Activated T-cell treated with anti-CD3 and anti-CD28 coated beads for 24 hours (primary cell): ENCODE measurements around the gene ADRM1.

Experiments
- DNase-seq: peaks from one replicate; pipeline ENCODE4 v3.0.0-alpha.2; 2020; ENCODE audit warnings: low read depth

The ADRM1 gene

DNA sequence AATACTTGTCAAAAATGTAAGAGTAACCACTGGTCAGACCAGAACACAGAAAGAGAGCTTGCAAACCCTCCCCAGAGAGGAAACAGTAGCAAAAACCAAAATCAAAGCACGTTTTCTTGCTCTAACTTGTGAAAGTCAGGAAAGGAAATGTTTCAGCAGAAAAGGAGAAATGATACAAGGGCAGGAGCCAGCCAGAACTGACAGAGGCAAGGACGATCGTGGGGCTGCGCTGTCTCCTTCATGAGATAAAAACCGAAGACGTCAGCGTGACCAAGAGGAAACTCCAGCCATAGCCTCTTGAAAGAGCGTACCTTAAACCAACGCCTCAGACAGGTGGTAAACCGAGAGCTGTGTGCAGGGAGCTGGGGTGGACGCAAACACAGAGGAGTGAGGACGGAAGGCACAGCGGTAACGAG lies 36.9 kb downstream of the ADRM1 start:
- DNase-seq: no peak

GRCh38 chr20:62342910-62343309 lies 40.1 kb downstream of the ADRM1 start:
- no peak for DNase-seq

GRCh38 chr20:62344092-62344491 lies 41.3 kb downstream of the ADRM1 start:
- DNase-seq: no peak

DNA sequence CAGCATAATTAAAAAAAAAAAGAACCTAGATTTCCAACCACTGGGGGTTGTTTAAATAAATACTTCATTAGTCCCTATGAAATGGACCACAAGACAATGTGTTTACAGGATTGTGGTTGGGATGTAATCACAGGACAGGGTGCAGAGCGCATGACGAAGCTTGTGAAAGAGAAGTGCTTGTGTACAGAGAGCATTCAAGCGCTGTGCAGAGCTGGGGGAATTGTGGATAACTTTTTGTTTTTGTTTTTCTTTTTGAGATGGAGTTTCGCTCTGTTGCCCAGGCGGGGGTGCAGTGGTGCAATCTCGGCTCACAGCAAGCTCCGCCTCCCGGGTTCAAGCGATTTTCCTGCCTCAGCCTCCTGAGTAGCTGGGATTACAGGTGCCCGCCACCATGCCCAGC lies 42.0 kb downstream of the ADRM1 start:
- DNase-seq: no peak

GRCh38 chr20:62345681-62346370 lies 43.0 kb downstream of the ADRM1 start:
- no peak for DNase-seq

DNA sequence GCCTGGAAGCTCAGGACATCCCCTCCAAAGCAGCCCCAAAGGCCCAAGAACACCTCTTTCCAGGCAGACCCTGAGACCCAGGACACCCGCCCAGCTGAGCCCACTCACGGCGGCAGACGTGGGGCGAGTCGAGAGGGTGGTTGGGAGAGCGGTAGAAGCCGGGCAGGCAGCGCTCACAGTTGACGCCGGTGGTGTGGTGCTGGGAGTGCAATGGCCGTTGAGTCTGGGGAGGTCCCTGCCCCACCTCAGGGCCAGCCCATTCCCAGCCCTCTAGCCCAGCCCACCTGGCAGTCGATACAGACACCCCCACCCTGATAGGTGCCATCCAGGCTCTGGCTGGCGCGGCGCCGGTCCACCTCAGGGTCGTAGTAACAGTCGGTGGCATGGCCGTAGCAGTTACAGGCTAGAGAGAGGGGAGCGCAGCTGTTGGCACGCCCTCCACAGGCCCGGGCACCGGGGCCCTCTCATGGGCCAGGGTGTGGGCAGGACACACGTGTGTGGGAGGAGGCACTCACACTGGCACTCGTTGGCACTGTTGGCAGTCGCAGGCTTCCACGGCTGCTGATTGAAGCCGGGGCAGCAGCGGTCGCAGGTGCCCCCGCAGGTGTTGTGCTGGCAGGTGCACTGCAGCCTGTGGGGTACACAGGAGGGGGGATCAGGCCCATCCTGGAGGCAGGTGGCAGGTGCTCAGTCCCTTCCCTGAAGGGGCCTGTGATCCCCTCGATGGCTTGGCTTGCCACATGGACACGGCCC lies 43.8 kb downstream of the ADRM1 start:
- DNase-seq: no peak

DNA sequence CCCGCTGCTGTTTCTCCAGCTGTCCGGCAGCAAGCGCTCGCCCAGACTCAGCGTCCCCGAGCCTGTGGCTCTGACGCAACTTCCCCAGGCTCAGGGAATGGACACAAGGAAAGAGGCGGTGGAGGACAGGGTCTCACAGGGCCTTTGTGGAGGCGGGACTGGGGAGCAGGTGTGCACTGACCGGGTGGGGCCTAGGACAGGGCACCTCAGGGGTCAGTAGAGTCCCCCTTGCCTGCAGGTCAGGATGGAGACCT lies 44.3 kb downstream of the ADRM1 start:
- no peak for DNase-seq

DNA sequence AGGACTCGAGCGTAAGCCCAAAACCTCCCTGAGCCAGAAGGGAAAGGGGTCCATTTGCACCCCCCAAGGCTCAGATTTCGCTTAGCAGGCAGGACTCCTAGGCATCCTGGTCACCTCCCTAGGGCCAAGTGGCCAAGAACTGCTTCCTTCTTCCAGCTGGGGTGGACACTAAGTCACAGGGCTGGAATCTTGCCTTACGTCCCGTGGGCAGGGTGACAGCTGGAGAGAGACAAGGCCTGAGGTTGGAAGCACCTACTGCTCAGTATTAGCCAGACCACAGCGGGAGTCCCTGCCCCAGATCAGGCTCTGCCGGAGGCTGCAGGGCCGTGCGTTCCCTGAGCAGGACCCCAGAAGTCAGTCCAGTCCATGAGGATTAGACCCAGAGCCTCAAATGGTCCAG lies 44.6 kb downstream of the ADRM1 start:
- DNase-seq: no peak

GRCh38 chr20:62348604-62349003 lies 45.8 kb downstream of the ADRM1 start:
- no peak for DNase-seq

- no peak for DNase-seq
Measured at GRCh38 chr20:62349556-62350097, 46.8 kb downstream of the ADRM1 start.

- no peak for DNase-seq
Measured at GRCh38 chr20:62350098-62350628, 47.4 kb downstream of the ADRM1 start.

DNA sequence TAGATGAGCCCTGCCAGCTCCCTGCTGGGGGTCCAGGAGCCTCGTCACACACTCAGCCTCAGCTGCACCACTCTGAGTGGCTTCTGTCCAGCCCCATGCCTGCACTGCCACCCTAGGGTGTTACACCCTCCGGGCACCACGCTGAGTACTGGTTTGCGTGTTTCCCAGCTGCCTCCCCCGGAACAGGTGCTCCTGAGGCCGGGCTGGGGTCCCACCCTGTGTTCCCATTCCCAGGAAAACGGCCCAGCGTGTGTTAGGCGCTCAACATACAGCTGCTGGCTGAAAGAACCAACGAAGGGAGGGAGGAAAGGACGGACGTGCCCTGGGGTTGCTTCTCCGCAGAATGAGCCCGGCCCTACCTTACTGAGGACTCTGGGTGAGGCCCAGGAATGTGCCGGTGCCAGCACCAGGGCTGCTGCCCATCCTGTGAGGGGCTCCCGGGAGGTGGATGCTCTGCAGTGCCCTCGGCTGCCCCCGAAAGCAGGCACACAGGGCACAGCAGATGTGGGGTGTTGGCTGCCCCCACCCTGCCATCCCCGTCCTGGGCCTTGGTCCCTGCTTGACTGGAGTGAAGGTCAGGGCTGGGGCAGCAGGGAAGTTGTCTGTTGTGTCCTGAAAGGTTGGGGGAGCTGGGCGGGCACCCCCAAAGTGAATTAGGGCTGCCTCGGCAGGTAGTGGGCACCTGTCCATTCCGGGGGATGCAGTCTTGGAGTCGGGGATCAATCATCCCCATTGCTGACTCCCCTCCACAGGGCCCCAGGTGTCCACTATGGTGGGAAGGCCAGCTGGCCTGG lies 48.0 kb downstream of the ADRM1 start:
- DNase-seq: no peak

- no peak for DNase-seq
Measured at GRCh38 chr20:62351469-62352401, 48.9 kb downstream of the ADRM1 start.

DNA sequence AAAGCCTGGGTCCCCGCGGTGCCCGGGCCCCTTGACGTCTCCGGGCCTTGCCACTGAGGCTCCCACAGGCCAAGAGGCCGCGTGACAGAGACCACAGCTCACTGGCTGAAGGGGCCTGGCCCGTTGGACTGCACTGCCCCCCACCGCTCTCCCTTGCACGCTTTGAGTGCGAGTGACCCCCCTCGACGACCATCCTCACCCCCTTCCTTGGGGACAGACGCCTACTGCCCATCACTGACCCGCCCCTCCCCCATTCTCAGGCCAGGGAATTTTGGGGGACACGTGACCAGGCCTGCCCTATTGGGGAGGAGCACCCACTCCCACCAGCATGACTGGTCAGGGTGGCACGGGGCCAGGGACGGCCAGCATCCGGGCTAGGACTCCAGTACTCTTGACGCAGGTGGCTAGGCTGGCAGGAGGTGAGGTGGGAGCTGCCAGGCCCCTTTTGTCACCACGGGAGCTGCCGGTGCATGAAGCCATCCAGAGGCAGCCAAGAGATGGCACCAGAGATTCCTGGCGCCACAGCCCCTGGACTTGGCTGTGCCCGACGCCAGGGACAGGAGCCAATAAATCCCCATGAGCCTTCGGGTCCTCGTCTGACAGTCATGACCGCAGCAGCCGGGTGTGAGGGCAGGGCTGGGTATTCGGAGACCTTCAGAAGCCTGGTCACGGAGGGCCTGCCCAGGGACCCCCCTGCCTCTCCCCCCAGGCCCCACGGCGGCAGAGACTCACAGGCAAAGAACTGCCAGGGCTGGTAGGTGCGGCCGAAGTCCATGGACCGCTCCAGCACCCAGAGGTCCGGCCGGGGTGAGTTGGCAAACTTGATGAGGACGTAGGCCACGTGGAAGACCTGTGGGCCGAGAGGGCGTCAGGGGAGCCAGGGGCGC lies 49.8 kb downstream of the ADRM1 start:
- DNase-seq: no peak

GRCh38 chr20:62353289-62354030 lies 50.7 kb downstream of the ADRM1 start:
- no peak for DNase-seq

DNA sequence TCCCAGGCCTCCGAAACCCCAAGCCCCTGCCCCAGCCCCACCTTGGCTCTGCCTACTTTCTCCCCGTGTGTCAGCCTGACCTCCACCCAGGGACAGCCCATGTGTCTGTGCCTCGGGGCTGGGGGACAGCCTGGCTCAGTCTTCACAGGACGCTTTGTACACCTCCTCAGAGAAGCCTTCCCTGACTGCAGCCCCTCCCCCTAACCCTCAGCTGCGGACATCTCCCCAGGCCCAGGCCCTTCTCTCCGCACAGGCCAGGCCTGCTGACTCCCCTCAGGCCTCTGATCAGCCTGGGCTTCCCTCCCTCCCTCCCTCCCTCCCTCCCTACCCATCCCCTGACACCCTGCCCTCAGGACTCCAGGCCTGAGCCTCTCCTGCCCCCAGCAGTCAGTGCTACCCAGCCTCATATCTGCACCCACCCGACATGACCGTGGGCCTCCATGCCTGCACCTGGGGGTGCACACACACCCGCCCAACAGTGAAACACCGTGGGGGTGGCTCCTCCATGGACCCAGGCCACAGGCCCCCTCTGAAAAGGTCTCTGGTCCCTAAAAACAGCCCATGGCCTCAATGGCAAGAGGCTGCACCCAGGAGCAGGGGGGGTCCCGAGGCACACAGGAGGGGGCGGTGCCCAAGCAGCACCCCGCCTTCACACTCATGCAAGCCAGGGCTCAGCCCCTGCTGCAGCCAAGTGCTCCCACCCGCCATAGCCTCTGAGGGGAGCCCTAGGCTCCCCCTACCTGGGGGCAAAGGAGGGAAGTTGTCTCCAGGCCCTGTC lies 51.4 kb downstream of the ADRM1 start:
- DNase-seq: no peak

GRCh38 chr20:62354811-62355341 lies 52.1 kb downstream of the ADRM1 start:
- DNase-seq: no peak

DNA sequence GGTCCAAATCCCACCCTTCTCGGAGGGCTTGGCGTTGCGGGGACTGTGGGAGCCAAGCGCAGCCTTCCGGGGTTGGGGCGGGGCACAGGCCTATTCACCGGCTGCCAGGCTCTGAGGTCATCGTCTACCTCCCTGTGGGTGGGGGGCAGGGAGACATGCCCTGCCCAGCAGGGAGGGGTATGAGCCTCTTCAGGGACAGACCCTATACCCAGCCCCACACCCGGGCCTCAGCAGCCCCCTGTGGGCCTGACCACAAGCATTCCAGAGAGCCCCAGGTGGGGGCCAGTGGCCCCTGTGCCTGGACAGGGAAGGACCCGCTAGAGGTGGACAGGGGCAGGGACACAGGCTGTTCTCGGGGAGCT lies 52.7 kb downstream of the ADRM1 start:
- no peak for DNase-seq
